GM19043 (cell line): ENCODE measurements around the gene COMP.

ENCODE experiments used
- ATAC-seq: cut with Tn5 transposase; IDR thresholded peaks from one replicate; pipeline ENCODE4 v1.9.1; 2021; ENCODE audit warnings: low read depth; ENCODE audit not compliant: unreplicated experiment

Gene COMP

GRCh38 chr19:18750295-18750970 lies 40.7 kb downstream of the COMP start:
- no peak for ATAC-seq

- no peak for ATAC-seq
Measured at GRCh38 chr19:18749362-18750231, 41.5 kb downstream of the COMP start.

- ATAC-seq = no peak
Measured at GRCh38 chr19:18746401-18747325, 44.4 kb downstream of the COMP start.

- ATAC-seq = no peak
Measured at GRCh38 chr19:18745931-18746330, 45.2 kb downstream of the COMP start.

GRCh38 chr19:18745012-18745735 lies 45.9 kb downstream of the COMP start:
- ATAC-seq = no peak

GRCh38 chr19:18743784-18744418 lies 47.2 kb downstream of the COMP start:
- ATAC-seq = no peak

GRCh38 chr19:18742838-18743783 lies 48.0 kb downstream of the COMP start:
- no peak for ATAC-seq

- no peak for ATAC-seq
Measured at GRCh38 chr19:18742324-18742723, 48.8 kb downstream of the COMP start.

GRCh38 chr19:18741124-18742121 lies 49.7 kb downstream of the COMP start:
- ATAC-seq = no peak

GRCh38 chr19:18738961-18739690 lies 52.0 kb downstream of the COMP start:
- ATAC-seq = no peak

GRCh38 chr19:18737954-18738351 lies 53.2 kb downstream of the COMP start:
- ATAC-seq = no peak

GRCh38 chr19:18737337-18737953 lies 53.7 kb downstream of the COMP start:
- no peak for ATAC-seq

- no peak for ATAC-seq
Measured at GRCh38 chr19:18736415-18737336, 54.4 kb downstream of the COMP start.

GRCh38 chr19:18735752-18736151 lies 55.4 kb downstream of the COMP start:
- no peak for ATAC-seq

- ATAC-seq = no peak
Measured at GRCh38 chr19:18735324-18735723, 55.8 kb downstream of the COMP start.
